Measurements from ENCODE around the gene ZBTB18.

The ZBTB18 gene

GRCh38 chr1:244062156-244062725 lies 11.2 kb downstream of the ZBTB18 start:
- DNase-seq (ENCODE audit: low read depth in 2 of 2): no peak

- DNase-seq (ENCODE audit: low read depth in 2 of 2): no peak
Measured at GRCh38 chr1:244063498-244063897, 12.4 kb downstream of the ZBTB18 start.

GRCh38 chr1:244064621-244065020 lies 13.5 kb downstream of the ZBTB18 start:
- no peak for DNase-seq (ENCODE audit: low read depth in 2 of 2)

- DNase-seq (ENCODE audit: low read depth in 2 of 2): no peak
Measured at GRCh38 chr1:244065063-244065793, 14.1 kb downstream of the ZBTB18 start.

GRCh38 chr1:244065960-244066388 lies 14.9 kb downstream of the ZBTB18 start:
- DNase-seq (ENCODE audit: low read depth in 2 of 2): no peak

- DNase-seq (ENCODE audit: low read depth in 2 of 2): no peak
Measured at GRCh38 chr1:244066954-244067716, 16.1 kb downstream of the ZBTB18 start.

- DNase-seq (ENCODE audit: low read depth in 2 of 2): no peak
Measured at GRCh38 chr1:244067893-244068292, 16.8 kb downstream of the ZBTB18 start.

GRCh38 chr1:244068567-244068966 lies 17.5 kb downstream of the ZBTB18 start:
- no peak for DNase-seq (ENCODE audit: low read depth in 2 of 2)

- DNase-seq (ENCODE audit: low read depth in 2 of 2): no peak
Measured at GRCh38 chr1:244069326-244069898, 18.3 kb downstream of the ZBTB18 start.

GRCh38 chr1:244074559-244075171 lies 23.6 kb downstream of the ZBTB18 start:
- DNase-seq (ENCODE audit: low read depth in 2 of 2): peak; percentile 29 to 41

GRCh38 chr1:244075247-244075722 lies 24.2 kb downstream of the ZBTB18 start:
- DNase-seq (ENCODE audit: low read depth in 2 of 2): no peak

GRCh38 chr1:244076740-244077139 lies 25.7 kb downstream of the ZBTB18 start:
- no peak for DNase-seq (ENCODE audit: low read depth in 2 of 2)

- DNase-seq (ENCODE audit: low read depth in 2 of 2): no peak
Measured at GRCh38 chr1:244077473-244078220, 26.6 kb downstream of the ZBTB18 start.

GRCh38 chr1:244080343-244080929 lies 29.4 kb downstream of the ZBTB18 start:
- no peak for DNase-seq (ENCODE audit: low read depth in 2 of 2)

GRCh38 chr1:244082969-244083368 lies 31.9 kb downstream of the ZBTB18 start:
- no peak for DNase-seq (ENCODE audit: low read depth in 2 of 2)

GRCh38 chr1:244083383-244083943 lies 32.4 kb downstream of the ZBTB18 start:
- no peak for DNase-seq (ENCODE audit: low read depth in 2 of 2)

- DNase-seq (ENCODE audit: low read depth in 2 of 2): no peak
Measured at GRCh38 chr1:244084763-244085162, 33.7 kb downstream of the ZBTB18 start.

GRCh38 chr1:244085891-244086290 lies 34.8 kb downstream of the ZBTB18 start:
- no peak for DNase-seq (ENCODE audit: low read depth in 2 of 2)

- DNase-seq (ENCODE audit: low read depth in 2 of 2): no peak
Measured at GRCh38 chr1:244087021-244087560, 36.0 kb downstream of the ZBTB18 start.

GRCh38 chr1:244087611-244088010 lies 36.5 kb downstream of the ZBTB18 start:
- no peak for DNase-seq (ENCODE audit: low read depth in 2 of 2)
